Spleen (tissue), 7 donors: ENCODE measurements around the gene FGD5.

Experiments
- CTCF ChIP-seq, 11 experiments: fragments of 200-600 bp in 7 of 11; fragments of 450-650 bp in 4 of 11; sonication (generic) in 4 of 11; IDR thresholded peaks in 8 of 11; conservative IDR thresholded peaks in 3 of 11; 1 replicate in 7 of 11; 2 replicates in 4 of 11; pipeline versions ENCODE4 v1.4.0 to v1.8.0; 2016 to 2021; ENCODE audit warnings: antibody characterized with exemption in 11 of 11, inconsistent platforms in 4 of 11, mild to moderate bottlenecking in 1 of 11
- POLR2A ChIP-seq, 3 donors: fragments of 450-650 bp; IDR thresholded peaks; one replicate each; pipeline ENCODE4 v1.5.1; 2017; ENCODE audit warnings: antibody characterized with exemption in 3 of 3, mild to moderate bottlenecking in 1 of 3
- POLR2AphosphoS5 ChIP-seq, 3 donors: sonication (generic); formaldehyde crosslinking; IDR thresholded peaks; one replicate each; pipeline ENCODE4 v1.5.1; 2017; ENCODE audit warnings: antibody characterized with exemption in 3 of 3
- donor health status: DM: no; HTN: no; CAD: no; lungs with moderate emphysema.
- donor health status: DM: no; HTN: no; CAD: no.
- donor health status: DM: no; HTN: no; CAD: no.

- no peak for TF ChIP-seq CTCF (IDR thresholded peaks at IDR 0.05 in 8 of 11, conservative IDR thresholded peaks at IDR 0.05 in 3 of 11)
- no peak for TF ChIP-seq POLR2AphosphoS5 (IDR thresholded peaks at IDR 0.05)
- TF ChIP-seq POLR2A (IDR thresholded peaks at IDR 0.05), result no peak
Observed at GRCh38 chr3:14889943-14890342, 71.2 kb downstream of the FGD5 start.
